Transverse colon (tissue), 3 donors: ENCODE measurements around the gene SMARCC1.

Experiments used
- CTCF ChIP-seq, 5 experiments: fragments of 200-600 bp in 3 of 5; fragments of 450-650 bp in 2 of 5; sonication (generic) in 3 of 5; IDR thresholded peaks; 1 replicate in 2 of 5; 2 replicates in 3 of 5; pipeline ENCODE4 v1.5.1; 2016 to 2017; ENCODE audit warnings: antibody characterized with exemption in 5 of 5, inconsistent platforms in 3 of 5, mild to moderate bottlenecking in 2 of 5, moderate library complexity in 1 of 5
- POLR2A ChIP-seq: fragments of 450-650 bp; IDR thresholded peaks from one replicate; pipeline ENCODE4 v1.6.1; 2016; ENCODE audit warnings: antibody characterized with exemption, mild to moderate bottlenecking, moderate library complexity

- TF ChIP-seq POLR2A, result no peak
- TF ChIP-seq CTCF (IDR thresholded peaks at IDR 0.05), result no peak
These were observed 228.3 kb downstream of the SMARCC1 start for GRCh38 chr3:47553407-47553806.
